SW 1271 (cell line): ENCODE data around the gene CYTH1.

Source experiments
- DNase-seq, 2 experiments: peaks; one replicate each; lab custom pipeline; 2025; lab: John Stamatoyannopoulos, UW

The CYTH1 gene

DNA sequence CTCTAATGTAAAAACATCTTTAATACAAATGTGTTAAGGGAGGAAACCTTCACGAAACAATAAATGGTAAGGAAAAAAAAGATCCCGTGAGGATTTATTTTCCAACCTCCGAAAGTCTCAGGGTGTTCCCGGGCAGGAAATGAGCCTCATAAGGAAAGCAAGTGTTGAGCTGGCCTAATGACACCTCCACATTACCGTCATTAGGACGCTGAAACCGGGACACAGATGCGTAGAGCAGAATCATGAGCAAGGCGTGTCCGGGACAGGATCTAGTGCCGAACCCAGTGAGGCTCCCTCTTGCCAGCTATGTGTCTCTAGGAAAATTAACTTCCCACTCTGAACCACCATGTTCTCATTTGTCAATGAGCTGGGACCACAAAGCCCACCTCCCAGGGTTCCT lies 22.7 kb upstream of the CYTH1 start:
- DNase-seq: no peak

DNA sequence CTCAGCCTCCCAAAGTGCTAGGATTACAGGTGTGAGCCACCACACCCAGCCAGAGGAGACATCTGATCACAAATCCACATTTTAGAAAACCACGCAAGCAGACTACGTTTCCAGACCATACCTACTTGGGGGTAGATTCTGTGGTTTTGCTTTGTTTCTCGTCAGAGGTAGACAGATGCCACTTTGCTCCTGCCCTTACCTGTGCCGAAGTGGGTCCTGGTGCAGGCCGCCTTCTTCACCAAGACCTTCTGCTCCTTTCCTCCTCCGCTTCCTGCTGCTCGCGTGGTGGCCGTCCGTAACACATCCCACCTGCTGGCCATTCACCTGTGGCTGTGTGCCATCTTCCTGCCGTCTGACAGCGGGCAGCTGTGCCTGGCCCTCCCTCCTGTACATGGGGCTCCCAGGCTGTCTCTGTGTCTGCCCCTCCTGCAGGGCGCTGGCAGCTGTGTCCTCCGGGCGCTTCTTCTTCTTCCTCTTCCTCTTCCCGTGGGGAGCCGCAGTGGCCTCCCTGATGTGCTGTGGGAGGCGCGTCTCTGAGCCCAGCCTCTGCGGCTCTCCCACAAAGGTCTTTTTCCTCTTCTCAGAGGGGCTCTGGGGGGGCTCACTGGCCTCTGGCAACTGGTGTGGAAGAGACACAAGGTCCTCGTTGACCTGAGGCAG lies 21.2 kb upstream of the CYTH1 start:
- DNase-seq: no peak

DNA sequence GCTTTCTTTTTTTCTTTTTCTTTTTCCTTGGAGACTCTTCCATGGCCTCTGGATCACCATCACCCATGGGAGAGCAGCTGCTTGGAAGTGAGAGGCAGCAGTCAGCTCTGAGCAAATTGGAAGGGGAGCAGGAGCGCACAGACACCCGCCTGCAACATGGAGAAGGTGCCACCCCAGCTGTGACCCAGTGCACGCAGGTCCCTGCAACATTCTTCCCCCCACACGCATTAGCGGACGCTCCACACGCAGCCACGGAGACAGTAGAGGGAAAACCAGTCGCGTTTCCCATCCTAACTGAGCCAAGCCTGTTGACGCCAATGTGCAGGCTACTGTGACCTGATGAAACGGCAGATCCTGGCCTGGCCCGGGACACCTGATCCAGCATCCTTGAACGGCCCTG lies 20.4 kb upstream of the CYTH1 start:
- DNase-seq: no peak

DNA sequence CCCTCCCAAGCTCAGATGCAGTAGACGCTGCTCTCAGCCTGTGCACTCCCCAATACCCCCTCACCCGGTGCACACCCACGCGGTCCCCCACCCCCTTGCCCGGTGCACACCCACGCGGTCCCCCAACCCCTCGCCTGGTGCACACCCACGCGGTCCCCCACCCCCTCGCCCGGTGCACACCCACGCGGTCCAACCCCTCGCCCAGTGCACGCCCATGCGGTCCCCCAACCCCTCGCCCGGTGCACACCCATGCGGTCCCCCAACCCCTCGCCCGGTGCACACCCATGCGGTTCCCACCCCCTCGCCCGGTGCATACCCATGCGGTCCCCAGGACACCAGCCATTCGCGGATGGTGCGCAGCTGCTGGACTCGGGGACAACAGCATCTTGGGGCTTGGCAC lies 19.9 kb upstream of the CYTH1 start:
- DNase-seq: no peak

DNA sequence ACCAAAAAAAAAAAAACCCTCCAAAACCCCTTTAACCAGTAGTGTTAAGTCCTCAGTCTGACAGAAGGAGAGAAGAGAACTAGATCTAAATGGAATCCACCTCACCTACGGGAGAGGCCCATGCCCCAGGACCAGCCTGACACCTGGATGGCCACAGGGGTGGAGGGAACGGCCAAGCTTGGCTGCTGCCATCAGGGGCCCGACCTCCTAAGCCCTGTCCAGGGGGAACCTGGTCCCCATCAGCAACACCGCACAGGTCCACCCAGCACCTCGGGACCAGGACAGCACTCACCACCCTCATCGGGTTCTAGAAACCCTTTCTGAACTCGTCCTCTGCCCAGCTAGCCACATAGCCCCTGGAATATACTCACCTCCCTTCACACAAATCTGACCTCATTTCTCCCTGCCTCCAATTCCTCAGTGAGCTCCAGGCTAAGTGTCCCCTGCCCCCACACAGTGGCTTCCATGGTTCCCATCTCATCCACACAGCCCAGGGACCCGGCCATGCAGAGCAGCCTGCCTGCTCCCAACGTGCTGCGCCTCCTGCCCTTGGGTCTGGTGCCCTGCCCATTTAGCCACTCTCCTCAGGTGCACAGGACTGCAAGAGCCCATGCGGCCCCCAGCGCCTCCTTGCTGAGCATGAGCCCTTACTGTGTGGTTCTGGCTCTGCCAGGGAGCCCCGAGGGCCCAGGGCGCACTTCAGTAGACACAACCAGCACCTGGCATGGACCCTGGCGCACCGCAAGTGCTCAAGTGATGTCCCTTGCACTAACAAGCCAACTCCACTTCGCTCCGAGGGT lies 18.3 kb upstream of the CYTH1 start:
- no peak for DNase-seq

DNA sequence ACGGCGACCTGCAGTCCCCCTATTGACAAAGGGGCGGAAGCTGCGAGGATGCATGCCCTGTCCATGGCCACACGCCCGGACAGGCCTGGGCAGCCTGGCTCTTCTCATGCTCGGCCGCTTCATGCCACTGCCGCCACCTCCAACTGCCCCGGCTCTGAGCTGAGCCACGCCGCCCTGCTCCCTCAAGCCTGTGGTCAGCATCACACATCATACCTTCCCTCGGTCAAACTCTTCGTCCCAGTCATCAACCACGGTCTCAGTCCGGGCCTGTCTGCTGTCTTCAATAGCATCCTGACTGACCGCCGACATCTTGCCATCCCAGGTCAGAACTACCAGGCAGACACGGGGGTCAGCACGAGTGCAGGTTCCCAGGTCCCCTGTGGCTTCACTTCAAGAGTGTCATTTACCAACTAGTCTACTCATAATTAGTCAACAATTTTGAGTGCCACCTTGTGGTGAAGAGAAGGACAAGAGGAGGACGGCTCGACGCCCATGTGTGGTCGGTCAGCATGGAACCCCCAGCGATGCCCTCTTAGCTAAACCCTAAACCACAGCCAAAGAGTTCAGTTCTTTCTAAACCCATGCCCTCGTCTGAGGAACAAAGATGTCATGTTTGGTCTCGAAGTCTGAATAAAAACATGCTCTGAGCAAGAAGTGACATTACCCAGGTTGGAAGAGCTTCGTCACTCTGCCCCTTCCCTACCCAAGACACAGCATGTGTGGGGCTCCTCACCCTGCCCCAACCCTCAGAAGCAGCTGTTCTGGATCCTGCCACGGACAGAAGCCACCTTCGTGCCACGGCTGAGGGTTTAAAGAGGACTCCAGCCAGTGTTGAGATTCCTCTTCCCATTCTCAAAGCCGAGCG lies 16.9 kb upstream of the CYTH1 start:
- DNase-seq: peak in 1 of 2 experiments; percentile 13

DNA sequence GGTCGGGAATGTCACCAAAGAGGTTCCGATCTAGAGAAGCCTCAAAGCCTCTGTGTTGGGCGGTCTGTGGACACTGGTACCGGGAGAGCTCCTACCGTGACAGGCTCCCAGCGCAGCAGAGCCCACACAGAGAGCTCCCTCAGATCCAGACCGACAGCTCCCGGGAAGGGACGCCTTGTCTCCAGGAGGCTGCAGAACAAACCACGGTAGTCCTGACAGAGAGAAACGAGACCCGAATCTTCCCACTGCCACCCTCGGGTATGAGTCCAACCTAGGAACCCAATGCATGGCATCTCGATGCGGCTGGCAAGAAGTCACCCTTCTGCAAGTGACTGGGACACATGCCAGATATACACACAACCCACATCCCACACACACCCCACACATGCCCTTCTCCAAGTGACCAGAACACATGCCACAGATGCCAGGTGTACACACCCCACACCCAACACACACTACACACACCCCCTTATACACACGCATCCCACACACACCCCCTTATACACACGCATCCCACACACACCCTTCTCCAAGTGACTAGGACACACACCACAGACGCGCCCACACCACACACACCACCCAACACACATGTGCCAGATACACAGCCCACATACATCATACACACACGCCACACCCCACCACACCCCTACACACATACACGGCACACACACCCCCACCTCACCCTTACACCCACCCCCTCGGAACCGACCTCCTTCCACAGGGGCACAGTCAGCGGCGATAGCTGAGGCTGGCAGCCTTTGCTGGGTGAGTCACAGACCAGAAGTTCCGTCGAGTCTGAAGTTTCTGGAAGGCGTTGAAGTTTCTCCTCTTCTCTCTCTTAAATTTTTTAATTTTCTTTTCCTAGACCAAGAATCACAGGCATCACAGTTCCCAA lies 15.9 kb upstream of the CYTH1 start:
- no peak for DNase-seq

DNA sequence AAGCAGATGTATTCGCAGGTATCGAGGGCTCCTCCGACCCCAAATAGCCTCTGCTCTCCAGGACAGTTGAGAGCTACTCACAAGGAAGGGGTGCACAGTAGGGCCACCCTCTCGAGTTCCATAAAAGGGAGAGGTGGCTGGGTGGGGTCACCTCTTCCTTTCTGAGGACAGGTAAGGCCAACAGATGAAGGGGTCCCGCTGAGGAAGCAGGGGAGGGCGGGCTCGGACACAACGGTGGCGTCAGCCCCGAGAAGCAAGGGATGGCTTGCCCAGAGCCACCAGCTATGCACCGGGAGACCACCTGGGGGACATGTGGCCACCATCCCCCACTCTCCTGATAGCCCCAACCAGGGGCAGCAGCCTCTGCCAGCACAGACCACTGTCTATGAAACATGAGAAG lies 15.1 kb upstream of the CYTH1 start:
- DNase-seq: no peak

DNA sequence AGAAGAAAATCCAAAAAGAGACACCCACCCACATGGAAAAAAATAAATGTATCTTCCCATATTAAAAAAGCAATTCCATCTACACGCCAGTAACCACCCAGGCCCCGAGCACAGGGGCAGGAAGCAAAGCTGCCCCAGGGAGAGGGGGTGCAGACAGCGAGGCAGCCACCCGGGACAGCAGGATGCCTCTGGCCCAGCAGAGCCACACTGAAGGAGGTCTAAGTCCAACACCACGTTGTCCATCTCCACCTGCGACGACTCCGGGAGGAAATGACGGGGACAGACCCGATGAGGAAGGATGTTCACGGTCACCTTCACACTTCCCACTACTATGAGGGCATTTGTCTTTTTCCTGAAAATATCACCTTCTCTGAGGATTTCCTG lies 14.4 kb upstream of the CYTH1 start:
- no peak for DNase-seq

DNA sequence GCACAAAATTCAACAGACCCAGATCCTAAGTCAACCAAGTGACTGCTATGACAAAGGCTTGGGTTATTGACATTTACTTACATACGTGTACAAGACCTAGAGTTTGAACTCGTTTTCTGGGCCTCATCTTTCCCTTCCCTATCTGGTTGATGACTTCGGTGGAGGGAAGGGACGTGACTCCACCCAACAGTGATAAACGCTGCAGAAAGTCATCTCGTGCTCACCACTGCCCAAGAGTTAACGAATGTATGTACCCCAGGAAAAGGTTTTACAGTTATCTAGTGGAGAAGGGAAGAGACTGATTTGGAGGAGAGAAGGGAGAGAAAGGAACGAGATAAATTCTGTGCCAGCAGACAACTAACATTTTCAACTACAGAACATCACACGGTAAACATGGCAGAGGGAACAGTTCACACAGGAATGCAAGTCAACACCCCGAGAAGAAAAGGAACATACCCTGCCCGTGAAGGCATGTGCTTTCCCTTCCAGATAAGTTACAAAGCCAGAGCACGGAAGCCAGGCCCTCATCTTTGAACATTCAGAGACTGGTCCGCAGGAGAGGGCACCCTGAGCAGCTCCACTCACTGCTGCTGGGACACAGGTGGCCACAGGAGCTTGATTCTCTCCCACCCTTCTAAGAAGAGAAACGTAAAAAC lies 13.9 kb upstream of the CYTH1 start:
- DNase-seq: no peak

DNA sequence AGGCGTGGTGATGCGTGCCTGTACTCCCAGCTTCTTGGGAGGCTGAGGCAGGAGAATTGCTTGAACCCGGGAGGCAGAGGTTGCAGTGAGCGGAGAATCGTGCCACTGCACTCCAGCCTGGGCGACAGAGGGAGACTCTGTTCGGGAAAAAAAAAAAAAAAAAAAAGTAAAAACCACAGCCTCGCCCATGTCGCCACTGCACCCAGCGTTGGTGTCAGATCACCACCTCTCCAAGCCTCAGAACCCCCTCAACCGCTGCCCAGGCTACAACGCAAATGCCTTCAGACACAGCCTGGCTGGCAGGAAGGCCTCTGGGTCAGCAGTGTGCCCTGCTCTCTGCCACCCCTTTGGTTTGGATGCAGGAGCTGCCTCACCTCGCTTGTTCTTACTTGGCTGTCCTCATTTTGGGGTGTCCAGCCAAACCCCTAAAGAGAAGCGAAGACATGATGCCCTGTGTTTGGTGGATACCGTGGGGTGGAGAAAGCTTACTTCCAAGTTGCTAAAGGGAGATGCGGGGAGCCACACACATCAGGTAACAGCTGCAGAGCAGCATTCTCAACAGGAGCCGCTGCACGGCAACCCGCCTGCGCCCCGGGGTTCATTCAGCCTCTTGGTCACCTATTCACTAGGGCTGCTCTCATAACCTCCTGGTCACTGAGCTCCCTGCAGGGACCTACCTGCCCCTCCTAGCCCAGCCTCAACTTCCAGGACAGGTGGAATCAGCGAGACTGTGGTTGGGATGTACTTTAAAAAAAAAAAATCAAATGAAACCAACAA lies 13.0 kb upstream of the CYTH1 start:
- no peak for DNase-seq

DNA sequence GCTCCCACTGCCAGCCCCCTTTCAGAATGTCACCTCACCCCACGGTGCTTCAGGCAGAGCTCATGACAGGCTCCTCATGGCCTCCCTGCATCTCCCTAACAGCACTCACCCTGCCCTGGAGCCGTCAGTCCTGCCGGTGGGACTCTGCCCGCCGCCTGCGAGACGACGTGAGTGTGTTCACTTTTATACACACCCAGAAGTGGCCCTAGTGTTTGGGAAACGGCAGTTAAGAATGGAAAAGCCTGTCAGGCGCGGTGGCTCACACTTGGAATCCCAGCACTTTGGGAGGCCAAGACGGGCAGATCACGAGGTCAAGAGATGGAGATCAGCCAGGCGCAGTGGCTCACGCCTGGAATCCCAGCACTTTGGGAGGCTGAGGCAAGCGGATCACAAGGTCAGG lies 12.3 kb upstream of the CYTH1 start:
- no peak for DNase-seq

DNA sequence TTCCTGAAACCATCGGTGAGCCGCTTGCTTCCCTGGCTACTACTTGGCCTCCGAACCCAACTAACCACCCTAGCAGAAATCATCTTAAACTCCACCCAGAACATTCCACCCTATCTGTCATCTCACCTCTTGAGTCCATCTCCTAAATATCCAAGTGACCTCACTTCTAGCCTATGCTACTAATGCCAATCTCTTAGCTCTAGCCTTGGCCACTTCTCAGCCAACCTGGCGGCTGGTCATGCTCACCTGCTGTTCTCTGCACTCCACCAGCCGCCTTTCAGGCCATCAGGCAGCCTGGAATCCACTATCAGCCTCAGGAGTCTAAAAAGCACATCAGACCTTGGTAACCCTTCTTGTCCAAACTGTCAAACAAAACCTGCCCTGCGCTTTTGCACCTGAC lies 11.9 kb upstream of the CYTH1 start:
- no peak for DNase-seq

DNA sequence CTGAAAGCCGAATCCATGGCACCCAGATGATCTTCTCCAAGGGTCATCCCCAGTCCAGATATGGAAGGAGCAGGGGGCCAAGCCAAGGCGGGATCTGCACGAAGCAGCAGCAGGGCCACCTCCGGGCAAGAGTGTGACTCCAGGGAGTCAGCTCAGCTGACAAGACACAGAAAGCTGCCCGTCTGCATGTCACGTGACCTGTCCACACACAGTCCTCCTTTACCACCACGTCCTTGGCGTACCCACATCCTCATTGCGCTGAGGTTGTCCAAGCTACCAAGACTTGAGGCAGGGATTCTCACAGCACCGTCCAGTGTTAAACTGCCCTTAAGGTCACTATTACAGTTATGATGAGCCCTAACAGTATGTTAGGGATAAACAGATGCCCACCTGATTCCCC lies 11.3 kb upstream of the CYTH1 start:
- no peak for DNase-seq

DNA sequence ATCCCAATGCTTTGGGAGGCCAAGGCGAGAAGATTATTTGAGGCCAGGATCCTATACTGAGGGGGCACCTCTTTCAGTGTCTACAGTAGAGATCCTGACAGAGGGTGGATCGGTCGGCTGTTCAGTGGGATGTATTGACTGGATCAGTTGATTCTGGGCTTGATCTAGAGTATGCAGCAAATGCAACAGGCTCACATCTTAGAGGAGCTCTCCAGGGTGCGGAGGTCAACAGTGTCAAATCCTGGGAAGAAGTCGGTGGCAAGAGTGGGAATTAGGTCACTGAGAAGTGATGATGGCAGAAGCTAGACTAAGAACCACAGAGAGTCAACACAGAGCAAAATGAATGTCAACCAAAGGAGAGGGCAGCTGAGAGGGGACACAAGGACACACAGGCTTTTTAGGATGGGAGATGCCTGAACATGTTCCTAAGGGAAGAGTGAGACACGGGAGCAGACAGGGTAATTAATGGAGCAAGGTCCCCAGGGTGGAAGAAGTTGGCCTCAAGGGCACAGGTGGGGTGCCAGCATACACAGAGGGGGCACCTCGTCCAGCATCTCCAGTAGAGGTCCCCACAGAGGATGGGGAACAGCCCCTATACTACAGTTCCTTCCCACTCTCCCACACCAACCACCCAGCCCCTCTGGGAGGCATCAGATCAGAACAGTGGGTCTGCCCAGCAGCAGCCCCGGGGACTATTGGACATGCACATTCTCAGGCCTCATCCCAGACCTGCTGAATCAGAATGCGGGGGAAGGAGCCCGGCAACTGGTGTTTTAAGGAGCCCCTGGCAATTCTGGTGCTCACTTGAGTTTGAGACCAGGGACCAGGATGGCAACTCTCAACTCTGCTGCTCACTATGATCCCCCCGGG lies 10.0 kb upstream of the CYTH1 start:
- DNase-seq: no peak

DNA sequence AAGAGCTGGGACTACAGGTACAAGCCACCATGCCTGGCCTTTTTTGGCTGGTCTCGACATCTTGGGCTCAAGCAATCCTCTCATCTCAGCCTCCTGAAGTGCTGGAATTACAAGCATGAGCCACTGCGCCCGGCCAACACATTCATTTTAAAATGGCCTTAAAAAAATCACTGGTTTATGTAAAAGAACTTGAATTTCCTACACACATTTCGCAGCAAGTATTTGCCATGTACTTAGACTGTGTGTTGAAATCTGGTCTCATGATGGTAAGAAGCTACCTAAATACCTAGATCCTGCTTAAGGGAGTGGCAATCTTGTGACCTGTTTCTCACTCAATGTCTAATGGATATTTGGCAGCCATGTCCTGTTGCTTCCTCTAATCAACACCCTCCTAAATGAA lies 8.5 kb upstream of the CYTH1 start:
- DNase-seq: no peak

DNA sequence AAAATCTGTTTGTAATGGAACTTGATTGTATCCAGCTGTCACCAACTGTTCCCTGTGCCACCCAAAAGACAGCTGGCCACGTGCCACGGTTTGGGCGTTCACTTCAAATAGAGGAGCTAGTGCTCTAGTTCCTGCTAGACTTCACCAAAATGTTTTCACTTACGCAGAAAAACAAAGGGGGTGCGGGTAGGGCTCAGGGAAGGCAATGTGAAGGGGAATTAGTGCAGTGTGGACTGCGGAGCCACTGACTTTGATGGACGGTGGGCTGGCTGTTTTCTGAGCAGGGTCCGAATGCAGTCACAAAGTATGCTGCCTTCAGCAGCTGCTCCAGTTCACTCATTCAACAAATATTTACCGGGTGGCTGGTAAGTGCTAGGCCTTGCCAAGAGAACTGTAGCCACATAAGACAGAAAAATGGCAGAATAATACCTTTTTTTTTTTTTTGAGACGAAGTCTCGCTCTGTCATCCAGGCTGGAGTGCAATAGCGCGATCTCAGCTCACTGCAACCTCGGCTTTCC lies 7.6 kb upstream of the CYTH1 start:
- no peak for DNase-seq

DNA sequence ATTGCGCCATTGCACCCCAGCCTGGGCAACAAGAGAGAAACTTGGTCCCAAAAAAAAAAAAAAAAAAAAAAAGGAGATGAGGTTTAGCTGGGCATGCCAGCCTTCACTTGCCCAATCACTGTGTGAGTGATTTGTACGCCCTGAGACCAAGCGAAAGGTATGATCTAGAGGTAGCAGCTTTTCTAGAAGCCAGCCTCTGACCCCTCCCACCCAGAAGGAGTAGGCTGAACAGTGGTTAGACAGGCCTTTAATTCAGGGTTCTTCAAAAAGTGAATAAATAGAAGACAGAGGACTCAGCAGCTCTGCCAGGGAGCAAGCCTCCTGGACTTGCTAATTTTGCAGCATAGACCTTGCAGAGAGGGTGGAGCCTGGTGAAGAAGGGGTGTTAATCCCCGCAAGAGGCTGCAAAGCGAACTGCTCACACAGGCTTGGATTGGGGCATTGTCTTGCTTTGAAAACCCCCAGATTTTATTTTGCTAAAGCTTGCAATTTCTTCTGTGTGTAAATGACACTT lies 7.1 kb upstream of the CYTH1 start:
- DNase-seq: no peak

DNA sequence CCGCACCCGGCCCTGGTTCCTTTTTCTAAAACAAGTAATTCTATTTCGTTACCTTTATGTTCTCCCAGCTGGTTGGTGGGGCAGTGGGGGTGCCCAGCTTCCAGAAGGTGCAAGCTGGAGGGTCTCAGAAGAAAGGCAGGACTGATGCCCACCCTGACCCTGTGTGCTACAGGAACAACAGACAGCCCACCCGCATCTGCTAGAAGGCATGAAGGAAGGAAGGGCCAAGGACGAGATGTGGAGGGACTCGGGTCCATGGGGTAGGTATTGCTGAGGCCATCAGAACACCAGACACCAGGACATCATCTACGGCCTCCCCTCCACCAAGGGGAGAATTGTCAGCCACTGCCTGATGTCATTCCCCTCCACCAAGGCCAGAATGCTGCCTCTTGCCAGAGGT lies 6.4 kb upstream of the CYTH1 start:
- DNase-seq: no peak
